ENCODE data around the gene GJA3.

GJA3 gene

GRCh38 chr13:20145521-20145920, 15.3 kb downstream of the GJA3 start:
- TF ChIP-seq CTCF (conservative IDR thresholded peaks at IDR 0.05; ENCODE audit: low read depth): no peak
- no peak for DNase-seq (ENCODE audit: low spot score)
- CTCF ChIA-PET: no interaction called here
- POLR2A ChIA-PET (ENCODE audit: low non-redundant PET): no interaction called here
- H3K27ac ChIP-seq: no peak overlapping the region

DNA sequence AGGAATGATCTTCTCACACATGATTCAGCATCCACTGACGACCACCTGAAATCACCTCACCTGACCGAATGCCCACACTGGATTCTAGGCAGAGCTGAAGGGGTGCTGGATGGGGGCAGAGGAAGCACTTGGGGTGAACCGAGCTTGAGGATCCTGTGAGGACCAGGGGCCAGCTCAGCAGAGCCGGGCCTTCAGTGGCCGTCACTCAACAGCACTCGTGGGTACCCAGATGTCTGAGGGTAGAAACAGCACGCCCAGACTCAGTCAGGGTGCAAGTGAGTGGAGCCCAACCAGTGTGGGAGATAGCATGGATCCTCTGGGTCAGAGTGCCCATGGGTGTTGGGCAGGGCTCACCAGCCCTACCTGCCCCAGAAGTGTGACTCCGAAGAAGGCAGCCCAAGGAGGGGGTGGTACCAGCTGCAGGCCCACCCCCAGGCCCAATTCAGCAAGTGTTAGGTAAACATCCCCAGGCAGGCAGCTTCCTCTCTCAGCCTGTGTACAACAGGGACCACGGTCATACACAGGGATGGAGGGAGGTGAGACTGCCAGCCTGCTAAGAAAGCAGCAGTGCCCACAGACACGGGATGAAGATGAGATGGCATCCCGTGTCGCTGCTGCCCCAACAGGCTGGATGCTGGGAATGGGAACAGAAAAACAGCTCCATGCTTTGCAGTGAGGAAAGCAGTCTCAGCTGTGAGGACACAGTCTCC, 16.6 kb downstream of the GJA3 start:
- TF ChIP-seq CTCF (conservative IDR thresholded peaks at IDR 0.05; ENCODE audit: low read depth): no peak
- POLR2A ChIA-PET (ENCODE audit: low non-redundant PET): no interaction called here
- CTCF ChIA-PET: no interaction called here
- DNase-seq (ENCODE audit: low spot score): no peak
- H3K27ac ChIP-seq: no peak overlapping the region

DNA sequence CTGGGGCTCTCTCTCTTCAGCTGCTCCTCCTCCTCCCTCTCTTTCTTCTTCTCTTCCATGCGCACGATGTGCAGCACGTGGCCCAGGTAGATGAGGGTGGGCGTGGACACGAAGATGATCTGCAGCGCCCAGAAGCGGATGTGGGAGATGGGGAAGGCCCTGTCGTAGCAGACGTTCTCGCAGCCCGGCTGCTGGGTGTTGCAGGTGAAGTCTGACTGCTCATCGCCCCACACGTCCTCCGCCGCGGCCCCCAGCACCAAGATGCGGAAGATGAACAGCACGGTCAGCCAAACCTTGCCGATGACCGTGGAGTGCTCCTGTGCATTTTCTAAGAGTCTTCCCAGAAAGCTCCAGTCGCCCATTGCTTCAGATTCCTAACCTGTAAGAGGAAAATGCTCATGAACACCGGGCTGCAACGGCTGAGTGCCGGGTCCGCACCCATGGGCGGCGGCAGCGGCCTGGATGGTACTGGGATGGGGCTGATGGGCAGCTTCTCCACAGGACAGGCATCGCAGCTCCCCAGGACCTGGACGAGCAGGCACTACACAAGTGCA, 17.8 kb downstream of the GJA3 start:
- TF ChIP-seq CTCF (conservative IDR thresholded peaks at IDR 0.05; ENCODE audit: low read depth): no peak
- H3K27ac ChIP-seq: no peak overlapping the region
- ChIA-PET POLR2A (ENCODE audit: low non-redundant PET) (no interaction called here), CTCF (no interaction called here)
- DNase-seq (ENCODE audit: low spot score): no peak

- TF ChIP-seq CTCF (conservative IDR thresholded peaks at IDR 0.05; ENCODE audit: low read depth): no peak
- H3K27ac ChIP-seq: no peak overlapping the region
- ChIA-PET POLR2A (ENCODE audit: low non-redundant PET) (no interaction called here), CTCF (interaction anchor here (0.7 kb wide), 1 partner anchor 23 kb away, joined by 4 read pairs; no protein-coding TSS in a partner anchor)
- DNase-seq (ENCODE audit: low spot score): no peak
Observed at GRCh38 chr13:20142023-20142926, 18.6 kb downstream of the GJA3 start.

DNA sequence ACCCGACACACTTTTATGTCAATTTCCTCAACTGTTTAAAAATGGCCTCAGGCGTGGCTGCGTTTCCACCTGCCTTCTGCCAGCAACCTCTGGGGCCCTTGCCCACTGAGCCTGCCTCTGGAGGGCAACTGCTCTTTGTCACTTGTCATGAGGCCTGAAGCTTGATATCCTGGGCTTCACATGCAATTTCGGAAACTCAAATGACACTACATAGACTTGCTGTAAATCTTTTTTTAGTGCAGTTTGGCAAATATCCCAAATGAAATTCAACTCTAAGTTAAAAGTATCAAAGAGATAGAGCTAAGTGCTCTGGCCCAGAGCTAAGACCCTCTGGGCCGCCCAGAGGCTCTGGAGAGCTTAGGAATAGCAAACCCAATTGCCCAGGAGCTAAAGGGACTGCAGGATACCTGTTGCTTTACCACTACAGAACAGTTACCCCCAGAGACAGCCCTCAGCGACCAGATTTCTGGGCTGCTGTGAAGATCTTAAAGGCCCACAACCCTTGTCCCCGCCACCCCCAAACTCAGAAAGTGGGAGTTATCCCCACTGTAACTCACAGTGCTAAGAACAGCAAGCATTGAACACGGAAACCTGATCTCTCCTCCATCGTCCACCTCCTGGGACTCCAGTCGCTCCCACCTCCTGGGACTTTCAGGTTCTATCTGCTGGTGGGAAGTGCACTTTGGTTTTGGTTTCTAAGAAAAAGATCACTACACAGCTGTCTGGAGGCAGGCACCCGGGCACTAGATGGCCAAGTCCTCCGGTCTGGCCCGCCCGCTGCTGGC, 19.4 kb downstream of the GJA3 start:
- ChIA-PET CTCF (interaction anchor here (0.5 to 0.7 kb wide), 2 partner anchors 23 to 32 kb away, joined by 3 to 4 read pairs; no protein-coding TSS in a partner anchor), POLR2A (ENCODE audit: low non-redundant PET) (no interaction called here)
- TF ChIP-seq CTCF (conservative IDR thresholded peaks at IDR 0.05; ENCODE audit: low read depth): no peak

GRCh38 chr13:20140487-20140886, 20.4 kb downstream of the GJA3 start:
- ChIA-PET CTCF (no interaction called here), POLR2A (ENCODE audit: low non-redundant PET) (no interaction called here)
- DNase-seq (ENCODE audit: low spot score): no peak
- H3K27ac ChIP-seq: no peak overlapping the region
- no peak for TF ChIP-seq CTCF (conservative IDR thresholded peaks at IDR 0.05; ENCODE audit: low read depth)

More for the DNA sequence above, 19.4 kb downstream of the GJA3 start:
- no peak for DNase-seq (ENCODE audit: low spot score)
- no peak overlapping the region for H3K27ac ChIP-seq
